Fibroblast of villous mesenchyme (primary cell): ENCODE results near the gene AFF1. TPM values are rescaled to one million over a fixed set of nuclear protein-coding genes. Genes with fewer than 3 reads are reported as not detected.

ENCODE experiments used
- DNase-seq: peaks from one replicate; pipeline ENCODE4 v3.0.0-alpha.2; 2010; ENCODE audit warnings: low read depth
- H3K4me3 ChIP-seq: 2 replicates; pipeline ENCODE4 v1.5.1; 2011; ENCODE audit warnings: low read depth, mild to moderate bottlenecking, low read length
- CTCF ChIP-seq: IDR thresholded peaks from 2 replicates; pipeline ENCODE4 v1.5.1; 2012; ENCODE audit warnings: low read depth, mild to moderate bottlenecking, low read length; ENCODE audit not compliant: insufficient read depth
- total RNA-seq: library from RNA; depleted of rRNA; stranded (reverse); fragments of >200 nt; gene quantifications from 2 replicates; pipeline ENCODE4 v1.2.3, GENCODE V29; 2012

Gene AFF1
- total RNA-seq, 1 donor, result 34.1 TPM

GRCh38 chr4:87019898-87020297 is 85.1 kb downstream of the AFF1 start:
- no peak for DNase-seq

GRCh38 chr4:87024201-87024600 is 89.4 kb downstream of the AFF1 start:
- H3K4me3 ChIP-seq, result no peak overlapping the region
- TF ChIP-seq CTCF, result no peak
- DNase-seq, result peak; percentile 62

More at GRCh38 chr4:87019898-87020297, 85.1 kb downstream of the AFF1 start:
- no peak for TF ChIP-seq CTCF
- no peak overlapping the region for H3K4me3 ChIP-seq

GRCh38 chr4:87025023-87025613 is 90.3 kb downstream of the AFF1 start:
- DNase-seq, result no peak
- H3K4me3 ChIP-seq, result no peak overlapping the region
- no peak for TF ChIP-seq CTCF

GRCh38 chr4:87025614-87026041 is 90.8 kb downstream of the AFF1 start:
- DNase-seq, result no peak
- no peak for TF ChIP-seq CTCF
- H3K4me3 ChIP-seq, result no peak overlapping the region

GRCh38 chr4:87026800-87027495 is 92.1 kb downstream of the AFF1 start:
- no peak for TF ChIP-seq CTCF
- no peak for DNase-seq
- H3K4me3 ChIP-seq, result no peak overlapping the region

GRCh38 chr4:87029356-87029755 is 94.5 kb downstream of the AFF1 start:
- no peak for TF ChIP-seq CTCF
- no peak overlapping the region for H3K4me3 ChIP-seq
- peak; percentile 42 for DNase-seq
